KBM-7 (cell line): ENCODE data around the gene ZNF524.
"Not testable (repeated sequence)": the region's sequence is repeated elsewhere in the genome, so short reads cannot be mapped to it uniquely, and the experiment has no call there.

Source experiments
- DNase-seq: peaks from one replicate; pipeline ENCODE4 v3.0.0-alpha.2; 2015
- in situ Hi-C: fragments of 300-500 bp; cut with MboI; formaldehyde crosslinking; loops from 2 replicates; pipeline ENCODE4 v1.14.3; 2020; ENCODE audit warnings: low sequenced_read_pairs, low pct_unique_long_range_greater_than_20kb, mixed read lengths

Gene ZNF524

DNA sequence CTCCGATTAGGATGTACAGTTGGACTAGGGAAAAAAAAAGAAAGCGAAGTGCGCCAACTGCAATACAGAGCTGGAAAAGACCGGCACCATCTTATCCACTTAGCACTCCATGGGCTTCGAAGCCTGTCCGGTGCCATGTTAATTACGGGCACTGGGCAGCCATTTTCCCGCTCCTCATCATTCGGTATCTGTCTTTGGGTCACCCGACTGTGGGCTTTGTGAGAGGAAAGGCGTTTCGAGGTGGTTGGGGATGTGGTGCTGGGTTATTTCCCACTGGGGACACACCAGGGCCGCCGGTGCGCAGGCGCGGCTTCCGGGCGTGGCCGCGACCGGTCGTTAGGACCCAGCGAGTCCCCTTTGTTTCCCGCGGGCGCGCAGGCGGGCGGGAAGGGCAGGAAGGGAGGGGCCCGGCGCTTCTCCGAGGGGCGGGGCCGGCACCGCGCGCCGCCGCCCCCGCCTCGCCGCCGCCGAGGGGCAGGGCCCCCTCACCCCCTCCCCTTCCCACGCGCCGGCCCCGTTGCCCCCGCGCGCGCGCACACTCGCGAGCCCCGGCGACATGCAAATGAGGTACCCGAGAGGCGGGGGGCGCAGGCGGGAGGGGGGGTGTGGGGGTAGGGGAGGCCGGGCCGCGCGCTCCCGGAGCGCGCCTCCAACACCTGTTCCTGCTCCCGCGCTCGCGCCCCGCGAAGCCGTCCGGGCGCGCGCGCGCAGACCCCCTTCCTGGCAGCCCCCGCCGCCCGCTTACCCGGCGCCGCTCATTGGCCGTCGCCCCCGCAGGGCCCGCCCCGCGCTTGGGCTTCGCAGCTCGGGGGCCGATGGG lies at the start of gene ZNF524:
Gene ZNF524 (plus strand): TSS at position 447 of the 820 bp plus-strand sequence. CDS start 1,825 bp downstream, outside the sequence.
- in situ Hi-C loops: no loop called here
- DNase-seq: peak; percentile 61

GRCh38 chr19:55550321-55550650 lies 49.8 kb upstream of the ZNF524 start:
- DNase-seq: no peak
- in situ Hi-C loops: no loop called here

DNA sequence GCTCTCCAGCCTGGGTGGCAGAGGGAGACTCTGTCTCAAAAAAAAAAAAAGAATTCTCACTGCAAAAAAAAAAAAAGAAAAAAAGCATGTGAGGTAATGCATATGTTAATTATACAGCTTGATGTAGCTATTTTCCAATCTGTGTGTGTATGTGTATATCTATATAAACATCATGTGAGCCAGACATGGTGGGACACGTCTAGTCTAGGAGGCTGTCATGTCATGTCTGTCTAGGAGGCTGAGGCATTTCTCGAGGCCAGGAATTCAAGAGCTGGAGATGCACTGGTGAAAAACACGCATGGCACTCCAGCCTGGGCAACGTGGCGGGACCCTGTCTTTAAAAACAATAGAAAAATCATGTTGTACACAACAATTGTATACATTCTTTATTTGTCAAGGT lies 47.9 kb upstream of the ZNF524 start:
- DNase-seq: no peak
- in situ Hi-C loops: no loop called here

DNA sequence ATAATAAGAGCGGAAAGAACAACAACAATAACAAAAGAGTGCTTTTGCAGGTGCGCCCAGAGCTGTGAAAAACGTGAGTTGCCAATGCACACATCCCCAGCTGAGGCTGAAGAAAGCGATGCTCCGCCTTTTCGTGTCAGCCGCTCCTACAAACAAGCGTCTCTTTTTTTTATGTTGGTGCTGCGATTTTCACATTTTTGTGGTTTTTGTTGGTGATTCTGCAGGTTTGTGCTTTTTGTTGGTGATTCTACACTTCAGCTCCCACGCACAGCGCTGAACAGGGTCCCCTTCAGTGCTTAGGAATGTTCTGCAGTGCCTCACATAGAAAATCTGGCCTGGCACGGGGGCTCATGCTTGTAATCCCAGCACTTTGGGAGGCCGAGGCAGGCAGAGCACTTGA lies 47.5 kb upstream of the ZNF524 start:
- no peak for DNase-seq
- in situ Hi-C loops: no loop called here

DNA sequence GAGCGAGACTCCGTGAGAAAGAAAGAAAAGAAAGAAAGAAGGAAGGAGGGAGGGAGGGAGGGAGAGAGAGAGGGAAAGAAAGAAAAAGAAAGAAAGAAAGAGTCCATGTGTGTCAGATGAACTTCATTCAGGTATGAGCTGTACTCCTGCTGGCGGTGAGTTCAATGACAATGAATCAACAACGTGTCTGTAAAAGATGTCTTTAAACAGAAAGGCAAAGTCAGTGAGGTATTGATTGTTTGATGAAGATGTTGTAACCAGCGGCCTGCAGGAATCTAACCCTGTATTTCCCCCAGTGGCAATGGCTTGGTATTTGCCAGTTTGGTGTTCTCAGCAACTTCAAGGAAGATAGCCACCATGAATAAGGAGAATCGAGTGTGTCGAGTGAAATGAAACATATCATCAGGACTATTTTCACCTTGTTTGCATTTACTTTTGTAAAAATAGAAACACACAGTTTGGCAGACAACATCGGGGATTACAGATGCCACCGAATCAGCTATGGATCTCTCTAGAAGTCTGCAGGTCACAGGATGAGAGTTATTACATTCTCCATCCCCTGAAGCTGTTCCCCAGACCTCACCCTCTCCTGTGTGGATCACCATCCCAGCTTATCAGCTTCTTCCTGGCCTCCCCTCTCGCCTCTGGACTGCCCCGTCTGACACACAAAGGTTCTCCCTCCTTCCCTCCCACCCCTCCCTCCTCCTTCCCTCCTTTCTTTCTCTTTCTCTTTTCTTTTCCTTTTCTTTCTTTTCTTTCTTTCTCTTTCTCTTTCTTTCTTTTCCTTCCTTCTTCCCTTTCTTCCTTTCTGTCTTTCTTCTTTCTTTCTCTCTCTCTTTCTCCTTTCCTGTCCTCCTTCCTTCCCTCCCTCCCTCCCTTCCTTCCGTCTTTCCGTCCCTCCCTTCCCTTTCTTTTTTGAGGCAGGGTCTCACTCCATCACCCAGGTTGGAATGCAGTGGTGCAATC lies 46.6 kb upstream of the ZNF524 start:
- in situ Hi-C loops: no loop called here
- no peak for DNase-seq

DNA sequence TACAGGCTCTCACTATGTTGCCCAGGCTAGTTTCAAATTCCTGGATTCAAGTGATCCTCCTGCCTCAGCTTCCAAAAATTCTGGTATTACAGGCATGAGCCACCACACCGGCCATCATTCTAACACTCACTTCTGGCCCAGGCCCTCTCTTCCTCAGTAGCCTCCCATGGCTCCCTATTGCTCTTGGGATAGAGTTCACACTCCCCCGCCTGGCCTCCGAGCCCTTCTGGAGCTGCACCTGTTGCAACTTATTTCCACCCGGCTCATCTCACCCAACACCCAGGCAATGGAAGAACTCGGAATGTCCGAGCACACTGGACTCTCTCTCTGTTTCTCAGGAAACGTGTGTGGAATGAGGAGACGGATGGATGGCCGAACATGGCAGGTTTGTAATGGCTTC lies 45.8 kb upstream of the ZNF524 start:
- DNase-seq: no peak
- in situ Hi-C loops: no loop called here

GRCh38 chr19:55554741-55555152 lies 45.3 kb upstream of the ZNF524 start:
- no peak for DNase-seq
- in situ Hi-C loops: no loop called here

DNA sequence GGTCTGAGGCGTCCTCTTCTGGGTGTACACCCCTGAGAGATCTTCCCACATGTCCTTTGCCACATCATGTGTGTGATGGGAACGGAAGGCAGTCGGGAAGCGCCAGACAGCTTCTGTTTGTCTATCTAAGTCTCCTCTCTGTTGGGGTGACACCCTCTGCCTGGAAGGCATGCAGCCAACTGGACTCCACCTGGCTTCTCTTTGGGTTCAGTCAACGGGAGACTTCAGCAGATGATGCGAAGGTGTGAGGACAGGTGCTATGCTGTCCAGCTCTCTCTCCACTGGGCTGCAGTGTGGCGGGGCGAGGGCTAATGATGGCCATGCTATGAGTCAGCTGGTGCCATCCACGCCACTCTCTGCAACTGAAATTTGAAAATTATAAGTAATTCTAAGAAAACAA lies 40.4 kb upstream of the ZNF524 start:
- in situ Hi-C loops: no loop called here

DNA sequence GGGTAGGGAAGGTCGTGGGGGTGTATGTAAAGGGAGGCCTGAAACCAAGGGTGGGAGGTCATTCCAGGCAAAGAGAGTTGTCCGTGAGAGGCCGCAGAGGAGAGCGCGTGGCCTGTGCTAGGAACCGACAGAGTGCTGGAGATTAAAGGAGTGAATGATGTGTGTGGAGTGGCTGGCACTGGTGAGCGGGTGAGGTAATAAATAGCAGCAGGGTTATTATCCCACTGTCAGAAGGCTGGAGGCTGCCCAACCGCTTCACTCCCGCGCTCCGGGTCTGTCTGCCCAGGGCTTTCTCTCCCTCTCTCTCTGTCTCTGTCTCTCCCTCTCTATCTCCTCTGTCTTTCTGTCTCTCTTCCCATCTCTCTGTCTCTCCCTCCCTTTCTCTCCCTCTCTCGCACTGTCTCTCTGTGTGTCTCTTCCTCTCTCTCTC lies 36.8 kb upstream of the ZNF524 start:
- DNase-seq: no peak
- in situ Hi-C loops: no loop called here

More for the DNA sequence above, 40.4 kb upstream of the ZNF524 start:
- DNase-seq: no peak

DNA sequence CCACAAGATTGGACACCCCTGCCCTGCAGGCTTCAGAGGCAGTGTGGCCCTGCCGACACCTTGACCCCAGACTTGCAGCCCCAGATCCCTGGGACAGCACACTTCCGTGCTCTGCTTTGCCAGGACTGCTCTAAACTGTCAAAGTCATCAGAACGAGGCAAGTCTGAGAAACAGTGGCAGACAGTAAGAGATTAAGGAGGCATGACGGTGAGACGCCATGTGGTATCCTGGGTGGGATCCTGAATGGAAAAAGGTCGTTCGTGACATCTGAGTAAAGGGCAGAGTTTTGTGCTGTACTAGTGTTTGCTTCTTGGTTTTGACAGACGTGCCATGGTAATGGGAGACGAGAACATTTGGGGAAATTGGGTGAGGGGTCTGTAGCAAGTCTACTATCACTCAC lies 33.3 kb upstream of the ZNF524 start:
- in situ Hi-C loops: no loop called here

DNA sequence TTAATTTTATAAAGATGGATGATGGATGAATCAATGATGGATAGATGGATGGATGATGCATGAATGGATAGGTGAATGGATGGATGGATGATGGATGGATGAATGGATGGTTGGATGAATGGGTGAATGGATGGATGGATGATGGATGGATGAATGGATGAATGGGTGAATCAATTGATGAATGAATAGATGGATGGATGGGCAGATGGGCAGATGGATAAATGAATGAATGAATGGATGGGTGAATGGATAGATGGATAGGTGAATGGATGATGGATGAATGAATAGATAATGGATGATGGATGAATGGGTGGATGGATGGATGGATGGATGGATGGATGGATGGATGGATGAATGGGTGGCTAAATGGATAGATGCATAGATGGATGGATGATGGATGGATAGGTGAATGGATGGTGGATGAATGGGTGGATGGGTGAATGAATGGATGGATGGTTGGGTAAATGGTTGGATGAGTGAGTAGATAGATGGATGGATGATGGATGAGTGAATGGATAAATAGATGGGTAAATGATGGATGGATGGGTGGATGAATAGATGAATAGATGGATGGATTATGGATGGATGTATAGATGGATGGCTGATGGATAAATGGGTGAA lies 32.3 kb upstream of the ZNF524 start:
- no peak for DNase-seq
- in situ Hi-C loops: no loop called here

More for the DNA sequence above, 33.3 kb upstream of the ZNF524 start:
- no peak for DNase-seq

- in situ Hi-C loops, DNase-seq: not testable (repeated sequence)
These were observed 30.6 kb upstream of the ZNF524 start for GRCh38 chr19:55569477-55569876.

GRCh38 chr19:55573929-55574328 lies 26.2 kb upstream of the ZNF524 start:
- in situ Hi-C loops, DNase-seq: not testable (repeated sequence)

GRCh38 chr19:55576746-55577145 lies 23.3 kb upstream of the ZNF524 start:
- in situ Hi-C loops: no loop called here
- DNase-seq: no peak

DNA sequence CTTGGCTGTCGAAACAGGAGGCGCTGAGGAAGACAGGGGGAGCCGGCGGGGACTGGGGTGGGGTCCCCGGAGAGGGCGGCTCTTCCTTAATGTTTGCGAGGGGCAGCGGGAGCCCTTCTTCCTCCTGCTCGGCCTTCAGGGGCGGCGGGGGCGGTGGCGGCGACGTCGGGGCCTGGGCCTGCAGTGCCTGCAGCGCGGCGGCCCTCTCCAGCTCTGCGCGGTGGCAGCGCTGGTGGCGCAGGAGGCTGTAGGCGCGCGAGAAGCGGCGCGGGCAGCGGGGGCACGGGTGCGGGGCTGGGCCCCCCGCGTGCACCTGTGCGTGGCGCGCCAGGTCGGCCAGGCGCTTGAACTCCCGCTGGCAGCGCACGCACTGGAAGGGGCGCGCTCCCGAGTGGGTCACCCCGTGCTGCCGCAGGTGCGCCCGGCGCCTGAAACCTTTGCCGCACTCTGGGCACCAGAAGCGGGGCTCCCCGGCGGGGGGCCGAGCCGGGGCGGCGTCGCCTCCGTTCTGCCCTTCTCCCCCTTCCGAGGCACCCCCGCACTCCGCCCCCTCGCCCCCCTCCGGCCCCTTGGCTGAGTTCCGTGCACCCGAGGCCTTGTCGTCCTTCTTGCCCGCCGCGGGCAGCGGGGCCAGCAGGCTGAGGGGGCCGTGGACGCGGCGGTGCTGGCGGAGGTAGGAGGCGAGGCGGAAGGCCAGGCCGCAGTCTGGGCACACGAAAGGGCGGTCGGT lies 21.9 kb upstream of the ZNF524 start:
- in situ Hi-C loops: no loop called here
- no peak for DNase-seq

GRCh38 chr19:55578761-55579747 lies 21.0 kb upstream of the ZNF524 start:
- in situ Hi-C loops: no loop called here

DNA sequence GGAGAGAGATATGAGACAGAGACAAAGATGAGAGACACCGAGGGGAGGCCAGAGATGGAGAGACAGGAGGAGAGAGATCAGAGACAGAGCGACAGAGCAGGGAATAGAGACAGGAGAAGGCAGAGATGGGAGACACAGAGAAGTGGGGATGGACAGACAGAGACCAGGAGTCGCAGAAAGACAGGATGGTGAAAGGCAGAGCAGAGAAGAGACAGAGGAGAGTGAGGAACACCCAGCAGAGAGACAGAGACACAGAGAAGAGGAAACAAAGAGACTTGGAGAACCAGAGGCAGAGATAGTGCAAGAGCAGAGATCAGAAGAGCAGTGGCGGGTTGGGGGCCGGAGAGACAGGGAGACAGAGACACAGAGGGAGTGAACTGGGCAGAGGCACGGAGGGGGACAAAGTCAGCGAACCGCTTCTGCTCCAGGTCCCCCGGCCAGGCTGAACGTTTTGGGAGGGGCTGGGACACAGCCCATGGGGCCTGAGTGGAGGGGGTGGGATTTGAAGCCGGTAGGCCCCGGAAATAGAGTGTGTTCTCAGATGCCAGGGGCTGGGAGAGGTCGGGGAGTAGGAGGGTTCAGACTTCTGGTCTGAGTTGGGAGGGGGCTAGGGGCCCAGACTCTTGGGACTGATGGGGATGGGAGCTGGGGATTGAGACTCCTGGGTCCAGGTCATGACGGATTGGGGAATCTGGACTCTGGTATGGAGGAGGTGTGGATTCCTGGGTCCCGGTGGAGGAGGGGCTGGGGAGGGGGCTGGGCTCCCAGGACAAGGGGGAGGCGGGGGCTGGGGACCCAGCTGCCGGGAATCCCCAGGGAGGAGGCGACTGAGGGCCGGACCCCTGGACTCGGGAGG lies 20.1 kb upstream of the ZNF524 start:
- DNase-seq: no peak
- in situ Hi-C loops: no loop called here

More at GRCh38 chr19:55578761-55579747, 21.0 kb upstream of the ZNF524 start:
- no peak for DNase-seq
